Measurements from ENCODE around the gene ANK2.

DNA sequence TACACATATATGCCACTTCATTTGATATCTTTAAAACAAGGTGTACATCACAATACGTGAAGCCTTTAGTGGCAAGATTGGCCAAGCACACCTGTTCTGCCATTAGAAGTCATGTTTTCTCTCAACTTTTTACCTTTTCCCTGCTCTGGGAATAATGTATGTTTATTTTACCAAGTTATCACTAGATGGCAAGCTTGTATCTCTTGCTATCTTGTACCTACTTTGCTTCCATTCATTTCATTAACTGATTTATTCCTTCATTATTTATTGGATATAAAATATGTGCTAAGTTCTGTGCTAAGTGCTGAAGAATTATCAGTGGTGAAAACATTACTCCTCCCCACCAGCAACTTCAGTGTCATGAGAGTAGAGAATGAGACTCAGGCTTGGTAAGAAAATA lies 245.5 kb downstream of the ANK2 start:
- no peak for TF ChIP-seq EZH2 (IDR thresholded peaks at IDR 0.05; ENCODE audit: insufficient read depth, low read length)
- TF ChIP-seq, protein P1, sequence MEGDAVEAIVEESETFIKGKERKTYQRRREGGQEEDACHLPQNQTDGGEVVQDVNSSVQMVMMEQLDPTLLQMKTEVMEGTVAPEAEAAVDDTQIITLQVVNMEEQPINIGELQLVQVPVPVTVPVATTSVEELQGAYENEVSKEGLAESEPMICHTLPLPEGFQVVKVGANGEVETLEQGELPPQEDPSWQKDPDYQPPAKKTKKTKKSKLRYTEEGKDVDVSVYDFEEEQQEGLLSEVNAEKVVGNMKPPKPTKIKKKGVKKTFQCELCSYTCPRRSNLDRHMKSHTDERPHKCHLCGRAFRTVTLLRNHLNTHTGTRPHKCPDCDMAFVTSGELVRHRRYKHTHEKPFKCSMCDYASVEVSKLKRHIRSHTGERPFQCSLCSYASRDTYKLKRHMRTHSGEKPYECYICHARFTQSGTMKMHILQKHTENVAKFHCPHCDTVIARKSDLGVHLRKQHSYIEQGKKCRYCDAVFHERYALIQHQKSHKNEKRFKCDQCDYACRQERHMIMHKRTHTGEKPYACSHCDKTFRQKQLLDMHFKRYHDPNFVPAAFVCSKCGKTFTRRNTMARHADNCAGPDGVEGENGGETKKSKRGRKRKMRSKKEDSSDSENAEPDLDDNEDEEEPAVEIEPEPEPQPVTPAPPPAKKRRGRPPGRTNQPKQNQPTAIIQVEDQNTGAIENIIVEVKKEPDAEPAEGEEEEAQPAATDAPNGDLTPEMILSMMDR (IDR thresholded peaks at IDR 0.05; ENCODE audit: insufficient read depth, low read depth, low read length), result no peak

All from astrocyte (in vitro differentiated cells and primary cell).